ENCODE measurements around the gene TMEM14C.

The TMEM14C gene

DNA sequence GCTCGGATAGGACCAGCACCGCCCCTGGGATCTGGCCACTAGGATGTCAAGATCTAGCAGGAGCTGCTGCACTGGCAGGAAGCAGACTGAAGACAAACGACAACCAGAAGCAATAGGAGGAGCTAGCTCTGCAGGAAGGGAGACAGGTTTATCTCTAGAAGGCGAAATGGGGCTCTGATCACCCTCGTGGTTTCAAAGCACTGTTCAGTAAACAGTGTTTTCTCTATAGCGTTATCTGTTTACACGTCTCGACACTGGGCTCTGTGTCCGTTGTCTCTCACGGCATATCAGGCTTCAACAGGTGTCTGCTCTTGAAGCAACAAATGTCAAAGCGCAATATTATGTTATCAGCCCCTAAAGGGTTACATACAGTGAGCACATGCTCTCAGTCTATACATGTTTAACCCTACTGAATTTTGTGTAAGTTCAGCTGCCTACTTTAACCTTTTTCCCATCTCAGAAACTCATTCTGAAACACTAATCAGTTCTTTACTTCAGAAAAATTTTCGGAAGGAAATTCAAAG lies 48.6 kb downstream of the TMEM14C start:
- DNase-seq, result no peak

DNA sequence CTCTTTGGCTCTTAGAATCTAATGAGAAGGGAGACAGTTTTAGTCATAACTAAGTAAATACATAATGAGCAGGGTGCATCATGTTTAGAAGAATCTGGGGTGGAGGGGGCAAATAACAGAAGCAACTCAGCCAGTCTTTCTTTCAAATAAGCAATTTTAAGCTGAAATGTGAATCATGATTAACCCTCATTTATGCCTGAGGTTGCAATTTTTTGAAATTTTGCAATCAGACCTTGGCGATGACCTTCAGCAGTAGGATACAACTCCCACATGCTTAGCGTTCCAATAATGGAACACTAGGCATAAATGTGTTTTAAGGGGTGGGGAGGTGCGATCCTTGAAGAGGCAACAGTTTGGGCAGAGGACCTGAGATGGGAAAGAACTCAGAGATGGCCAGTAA lies 55.4 kb downstream of the TMEM14C start:
- DNase-seq, result no peak

DNA sequence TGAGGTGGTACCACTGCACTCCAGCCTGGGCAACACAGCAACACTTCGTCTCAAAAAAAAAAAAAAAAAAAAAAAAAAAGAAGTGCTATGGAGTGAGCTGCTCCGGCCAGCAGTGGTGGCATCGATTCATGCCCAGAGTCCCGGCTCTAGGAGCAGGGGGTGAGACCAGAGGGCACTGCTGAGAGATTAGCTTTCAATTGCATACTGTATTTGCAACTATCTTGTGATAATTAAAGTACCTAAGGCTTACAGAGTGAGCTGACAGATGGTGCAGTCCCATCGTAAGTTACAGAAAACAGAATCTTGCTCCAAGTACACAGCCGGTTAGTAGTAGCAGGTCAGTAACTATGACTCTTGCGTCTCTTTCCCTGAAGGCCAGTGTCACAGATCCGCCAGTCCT lies 56.2 kb downstream of the TMEM14C start:
- DNase-seq, result no peak
